Mesenchymal stem cell (in vitro differentiated cells and primary cell): ENCODE measurements around the gene RP9.
"Not testable (repeated sequence)": the region's sequence is repeated elsewhere in the genome, so short reads cannot be mapped to it uniquely, and the experiment has no call there.

Experiments used
- DNase-seq: peaks from one replicate; pipeline ENCODE4 v3.0.0-alpha.2; 2013
- H2AFZ ChIP-seq: one replicate; pipeline ENCODE4 v1.6.1; 2013; ENCODE audit warnings: low read depth, mild to moderate bottlenecking, control low read depth, inconsistent platforms, low read length, moderate library complexity
- H2AK5ac ChIP-seq: 2 replicates; pipeline ENCODE4 v1.6.1; 2013; ENCODE audit warnings: low read length, moderate library complexity, mild to moderate bottlenecking, inconsistent platforms; ENCODE audit not compliant: severe bottlenecking
- H2BK120ac ChIP-seq: one replicate; pipeline ENCODE4 v1.6.1; 2013; ENCODE audit warnings: low read depth, mild to moderate bottlenecking, inconsistent platforms, low read length, moderate library complexity
- H2BK12ac ChIP-seq, 2 experiments: one replicate each; pipeline ENCODE4 v1.6.1; 2013; ENCODE audit warnings: inconsistent platforms in 2 of 2, low read length in 2 of 2, mild to moderate bottlenecking in 2 of 2, moderate library complexity in 2 of 2, control low read depth in 1 of 2
- H2BK15ac ChIP-seq: one replicate; pipeline ENCODE4 v1.6.1; 2013; ENCODE audit warnings: mild to moderate bottlenecking, low read depth, inconsistent platforms; ENCODE audit not compliant: poor library complexity, severe bottlenecking
- H2BK5ac ChIP-seq: 2 replicates; pipeline ENCODE4 v1.6.1; 2013; ENCODE audit warnings: low read depth, mild to moderate bottlenecking, low read length, control low read depth, inconsistent platforms; ENCODE audit not compliant: poor library complexity, severe bottlenecking
- H3K14ac ChIP-seq, 2 experiments: one replicate each; pipeline ENCODE4 v1.6.1; 2013; ENCODE audit warnings: inconsistent platforms in 2 of 2, low read length in 2 of 2, control low read depth in 1 of 2, mild to moderate bottlenecking in 1 of 2, moderate library complexity in 1 of 2
- H3K18ac ChIP-seq, 2 experiments: one replicate each; pipeline ENCODE4 v1.6.1; 2013; ENCODE audit warnings: inconsistent platforms in 2 of 2, low read length in 2 of 2, control low read depth in 1 of 2, low read depth in 1 of 2, mild to moderate bottlenecking in 1 of 2
- H3K23ac ChIP-seq, 2 experiments: one replicate each; pipeline ENCODE4 v1.6.1; 2013; ENCODE audit warnings: inconsistent platforms in 2 of 2, low read length in 2 of 2, mild to moderate bottlenecking in 2 of 2, moderate library complexity in 2 of 2, control low read depth in 1 of 2
- H3K27ac ChIP-seq: 2 replicates; pipeline ENCODE4 v1.5.1; 2013; ENCODE audit warnings: mild to moderate bottlenecking, moderate library complexity, low read length, control low read depth, inconsistent platforms; ENCODE audit not compliant: poor library complexity, severe bottlenecking
- H3K27me3 ChIP-seq, 2 experiments: 2 replicates each; pipeline versions ENCODE4 v1.6.1 to v1.7.0; 2013; ENCODE audit warnings: low read length in 2 of 2, mild to moderate bottlenecking in 2 of 2, moderate library complexity in 2 of 2, control low read depth in 1 of 2, inconsistent platforms in 1 of 2; ENCODE audit not compliant: control insufficient read depth in 1 of 2, insufficient read depth in 1 of 2
- H3K36me3 ChIP-seq, 2 experiments: 2 replicates each; pipeline versions ENCODE4 v1.6.1 to v1.7.0; 2013; ENCODE audit warnings: low read length in 2 of 2, control low read depth in 1 of 2, inconsistent platforms in 1 of 2, low read depth in 1 of 2, mild to moderate bottlenecking in 1 of 2; ENCODE audit not compliant: insufficient read depth in 2 of 2, control insufficient read depth in 1 of 2
- H3K4ac ChIP-seq, 2 experiments: one replicate each; pipeline ENCODE4 v1.6.1; 2013; ENCODE audit warnings: inconsistent platforms in 2 of 2, low read length in 2 of 2, mild to moderate bottlenecking in 2 of 2, moderate library complexity in 2 of 2, control low read depth in 1 of 2, low read depth in 1 of 2
- H3K4me1 ChIP-seq: 2 replicates; pipeline ENCODE4 v1.6.1; 2013; ENCODE audit warnings: low read depth, low read length, control low read depth; ENCODE audit not compliant: control insufficient read depth, insufficient read depth
- H3K4me2 ChIP-seq: 2 replicates; pipeline ENCODE4 v1.6.1; 2013; ENCODE audit warnings: low read length, mild to moderate bottlenecking, inconsistent platforms; ENCODE audit not compliant: poor library complexity, severe bottlenecking
- H3K4me3 ChIP-seq, 2 experiments: 2 replicates each; pipeline versions ENCODE4 v1.5.1 to v1.7.0; 2013; ENCODE audit warnings: low read length in 2 of 2, mild to moderate bottlenecking in 2 of 2, control low read depth in 1 of 2, low read depth in 1 of 2; ENCODE audit not compliant: insufficient read depth in 1 of 2
- H3K79me1 ChIP-seq: replicated peaks from 2 replicates; pipeline ENCODE4 v1.6.1; 2013; ENCODE audit warnings: mild to moderate bottlenecking, control low read depth, low read length, inconsistent platforms; ENCODE audit not compliant: poor library complexity, severe bottlenecking
- H3K9ac ChIP-seq: 2 replicates; pipeline ENCODE4 v1.7.0; 2013; ENCODE audit warnings: mild to moderate bottlenecking, low read length, moderate library complexity
- H3K9me3 ChIP-seq: 2 replicates; pipeline ENCODE4 v1.7.0; 2013; ENCODE audit warnings: mild to moderate bottlenecking, low read length; ENCODE audit not compliant: control insufficient read depth
- H4K8ac ChIP-seq: one replicate; pipeline ENCODE4 v1.6.1; 2013; ENCODE audit warnings: inconsistent platforms, mild to moderate bottlenecking, low read length, moderate library complexity
- H4K91ac ChIP-seq: one replicate; pipeline ENCODE4 v1.6.1; 2013; ENCODE audit warnings: mild to moderate bottlenecking, low read length, inconsistent platforms
- WGBS: methylation state at CpG from one replicate; pipeline ENCODE4 v1.1.7; 2013; ENCODE audit warnings: mixed read lengths; 5-methylcytosine and 5-hydroxymethylcytosine counted together

RP9 gene

DNA sequence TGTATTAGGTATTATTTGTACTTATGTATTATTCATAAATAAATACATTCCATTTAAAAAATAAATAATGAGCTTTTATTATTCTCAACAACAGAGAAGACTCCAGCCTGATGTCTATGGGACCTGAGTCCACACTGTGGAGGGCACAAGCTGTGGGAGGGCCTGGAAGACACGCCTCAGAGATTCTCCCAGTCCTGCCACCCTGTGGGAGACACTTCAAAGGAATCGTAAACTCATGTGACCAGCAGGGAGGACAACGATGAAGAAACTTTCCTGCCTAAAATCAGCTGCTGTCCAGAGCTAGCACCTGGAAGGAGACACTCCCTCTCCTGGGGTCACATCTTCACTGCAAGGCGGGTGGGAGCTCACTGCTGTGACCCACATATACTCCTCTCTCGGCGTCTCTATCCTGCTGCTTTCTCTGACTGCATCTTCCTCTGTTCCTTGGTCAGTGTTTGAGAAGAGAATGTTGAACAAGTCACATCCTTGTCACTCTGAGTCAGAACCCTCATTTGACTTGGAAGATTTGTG, 14.4 kb downstream of the RP9 start:
- not testable (repeated sequence) for H3K79me1 ChIP-seq, H2BK120ac ChIP-seq, H3K4me3 ChIP-seq, H2BK5ac ChIP-seq, H3K23ac ChIP-seq, H3K9ac ChIP-seq, H3K18ac ChIP-seq, H2AK5ac ChIP-seq, H4K8ac ChIP-seq, H2BK12ac ChIP-seq, H2AFZ ChIP-seq, H3K9me3 ChIP-seq, H3K4me2 ChIP-seq, DNase-seq, H3K14ac ChIP-seq, H2BK15ac ChIP-seq, H3K27ac ChIP-seq, H3K4ac ChIP-seq, H4K91ac ChIP-seq, H3K4me1 ChIP-seq, H3K27me3 ChIP-seq
- H3K36me3 ChIP-seq, result peaks cover 26 to 69% of the 10 kb centered on the region in 2 experiments
- WGBS, result 100% methylated on average over 3 of the region's 6 CpGs

DNA sequence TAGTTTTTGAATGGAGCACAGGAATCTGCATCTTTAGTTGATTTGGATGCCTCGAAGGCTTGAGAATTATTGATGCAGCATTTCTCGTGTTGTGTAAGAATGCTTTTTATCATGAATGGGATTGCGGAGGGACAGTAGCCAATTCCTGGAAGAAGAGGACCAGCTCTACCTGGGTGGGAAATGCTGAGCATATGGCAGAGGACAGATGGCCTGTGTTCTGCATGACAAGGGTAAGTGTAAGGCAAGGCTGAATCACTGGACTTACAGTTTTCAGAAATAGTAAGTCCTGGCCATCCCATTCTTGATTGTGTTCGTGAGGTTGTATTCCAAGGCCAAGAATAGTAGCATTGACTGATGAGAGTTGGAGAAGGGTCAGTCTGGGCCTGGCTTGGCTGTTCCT, 15.9 kb downstream of the RP9 start:
- no peak overlapping the region for H4K91ac ChIP-seq
- no peak overlapping the region for H3K4me2 ChIP-seq
- H2BK120ac ChIP-seq, result no peak overlapping the region
- H3K27ac ChIP-seq, result no peak overlapping the region
- H3K14ac ChIP-seq, result no peak overlapping the region
- peaks cover 17 to 53% of the 10 kb centered on the region in 2 experiments for H3K36me3 ChIP-seq
- no peaks in the 10 kb centered on the region for H3K79me1 ChIP-seq
- H2BK15ac ChIP-seq, result no peak overlapping the region
- no peaks in the 10 kb centered on the region for H3K4me1 ChIP-seq
- no peak overlapping the region for H3K23ac ChIP-seq
- H4K8ac ChIP-seq, result no peak overlapping the region
- no peak overlapping the region for H2BK12ac ChIP-seq
- H3K4me3 ChIP-seq, result no peak overlapping the region
- no peak overlapping the region for H2AK5ac ChIP-seq
- H3K4ac ChIP-seq, result no peak overlapping the region
- H3K27me3 ChIP-seq, result no peaks in the 10 kb centered on the region
- no peak overlapping the region for H3K18ac ChIP-seq
- no peaks in the 10 kb centered on the region for H3K9me3 ChIP-seq
- H2AFZ ChIP-seq, result no peak overlapping the region
- WGBS, result 97% methylated on average over 4 of the region's 4 CpGs
- no peak for DNase-seq
- no peak overlapping the region for H2BK5ac ChIP-seq
- no peak overlapping the region for H3K9ac ChIP-seq

DNA sequence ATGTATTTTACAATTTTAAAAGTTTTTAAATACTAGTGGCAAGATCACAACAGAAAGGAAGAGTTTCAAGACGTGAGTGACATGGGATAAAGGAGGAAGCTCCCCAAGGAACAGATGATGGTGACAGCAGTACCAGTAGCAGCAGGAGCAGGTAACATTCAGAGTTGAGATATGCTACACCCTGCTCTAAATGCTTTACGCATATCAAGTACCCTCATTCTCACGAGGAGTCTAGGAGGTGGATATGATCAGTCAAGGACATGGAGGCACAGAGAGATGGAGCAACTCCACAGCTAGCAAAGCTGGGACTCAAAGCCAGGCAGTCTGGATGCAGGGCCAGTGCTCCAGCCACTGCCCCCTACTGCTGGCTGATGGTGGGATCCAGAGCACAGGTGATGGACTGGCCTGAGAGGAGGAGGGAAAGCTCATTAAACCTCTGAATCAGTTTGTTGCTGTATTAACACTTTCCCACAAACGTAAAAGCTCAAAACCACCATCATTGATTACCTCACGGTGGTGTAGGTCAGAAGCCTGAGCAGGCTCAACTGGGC, 17.5 kb downstream of the RP9 start:
- Histone ChIP-seq H3K4me1 (no peaks in the 10 kb centered on the region), H3K79me1 (no peaks in the 10 kb centered on the region), H3K27ac (no peak overlapping the region), H4K91ac (no peak overlapping the region), H2AFZ (no peak overlapping the region), H3K4ac (no peak overlapping the region), H2AK5ac (no peak overlapping the region), H3K4me2 (no peak overlapping the region), H3K18ac (no peak overlapping the region), H3K36me3 (peaks cover 13 to 39% of the 10 kb centered on the region in 2 experiments), H3K9me3 (no peaks in the 10 kb centered on the region), H4K8ac (no peak overlapping the region), H3K27me3 (no peaks in the 10 kb centered on the region), H2BK120ac (no peak overlapping the region), H2BK5ac (no peak overlapping the region), H3K9ac (no peak overlapping the region), H3K14ac (no peak overlapping the region), H2BK12ac (no peak overlapping the region), H3K4me3 (no peak overlapping the region), H2BK15ac (no peak overlapping the region), H3K23ac (no peak overlapping the region)
- WGBS, result 89% methylated on average over 5 of the region's 5 CpGs
- DNase-seq, result no peak

DNA sequence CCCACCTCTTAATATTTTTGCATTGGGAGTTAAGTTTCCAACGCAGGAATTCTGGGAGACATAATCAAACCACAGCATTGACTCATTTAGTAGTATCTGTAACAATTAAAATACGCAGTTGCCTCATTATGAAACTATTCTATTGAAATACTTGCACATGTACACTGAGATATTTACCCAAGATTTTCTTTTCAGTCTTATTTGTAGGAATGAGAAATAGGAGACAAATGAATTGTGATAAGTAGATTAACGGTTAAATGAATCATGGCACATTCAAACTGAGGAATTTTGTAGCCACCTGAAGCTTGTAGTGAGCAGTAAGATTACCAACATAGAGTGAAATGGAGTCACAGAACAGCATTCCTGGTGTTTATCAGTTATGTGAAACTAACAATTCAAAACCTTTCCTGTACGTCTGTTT, 18.1 kb downstream of the RP9 start:
- WGBS, result 98% methylated on average over 2 of the region's 4 CpGs
- H3K36me3 ChIP-seq, result peaks cover 12 to 33% of the 10 kb centered on the region in 2 experiments

More for the DNA sequence above, 18.1 kb downstream of the RP9 start:
- Histone ChIP-seq H3K4me2 (no peak overlapping the region), H2BK120ac (no peak overlapping the region), H3K79me1 (no peaks in the 10 kb centered on the region), H3K4ac (no peak overlapping the region), H4K8ac (no peak overlapping the region), H3K14ac (no peak overlapping the region), H2AK5ac (no peak overlapping the region), H3K9ac (no peak overlapping the region), H3K9me3 (no peaks in the 10 kb centered on the region), H3K27ac (no peak overlapping the region), H2BK12ac (no peak overlapping the region), H3K18ac (no peak overlapping the region), H3K27me3 (no peaks in the 10 kb centered on the region), H2AFZ (no peak overlapping the region), H2BK15ac (no peak overlapping the region), H2BK5ac (no peak overlapping the region), H3K4me1 (no peaks in the 10 kb centered on the region), H3K4me3 (no peak overlapping the region), H4K91ac (no peak overlapping the region), H3K23ac (no peak overlapping the region)
- DNase-seq, result no peak
